Measurements from ENCODE around the gene SEMA3G. TPM values are rescaled to one million over a fixed set of nuclear protein-coding genes. Genes with fewer than 3 reads are reported as not detected.

Gene SEMA3G
- total and polyA plus RNA-seq, 2 experiments from 2014 or later: 0.47 to 2.5 TPM

DNA sequence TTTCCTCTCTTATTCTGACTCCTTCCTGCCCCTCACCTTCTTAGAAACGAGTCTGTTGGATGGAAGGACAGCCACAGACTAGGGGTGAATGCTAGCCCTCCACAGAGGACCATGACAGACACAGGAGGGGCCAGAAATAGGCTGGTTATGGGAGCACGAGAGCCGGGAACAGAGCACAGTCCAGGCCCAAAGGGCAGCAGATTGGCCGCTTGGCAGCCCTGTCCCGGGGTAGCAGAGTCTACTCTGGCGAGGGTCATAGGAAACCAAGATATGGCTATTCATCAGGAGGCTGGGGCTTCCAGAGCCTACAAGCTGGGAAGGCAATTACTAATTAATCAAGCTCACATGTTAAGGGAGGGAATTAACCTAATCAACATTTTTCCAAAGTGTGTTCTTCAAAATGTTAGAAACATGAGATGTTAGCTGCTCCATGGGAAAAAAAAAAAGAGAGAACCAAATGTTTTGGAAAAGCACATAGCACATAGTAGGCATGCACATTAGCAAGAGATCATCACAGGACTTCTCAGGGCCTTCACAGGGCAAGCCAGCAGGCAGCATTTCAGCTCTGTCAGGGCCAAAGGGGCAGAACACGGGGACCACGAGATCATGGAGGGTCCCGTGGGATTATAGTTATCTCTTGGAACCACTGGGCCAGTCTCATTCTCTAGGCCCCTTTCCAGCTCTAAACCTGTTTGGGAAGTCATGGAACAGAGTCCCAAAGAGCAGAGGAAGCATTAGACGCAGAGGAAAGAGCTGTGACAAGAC lies 13.3 kb downstream of the SEMA3G start:
- H4K20me1 ChIP-seq (replicated peaks; ENCODE audit: insufficient read depth): no peaks in the 10 kb centered on the region
- no peak overlapping the region for H3K4me2 ChIP-seq
- no peak overlapping the region for H3K4me3 ChIP-seq
- no peaks in the 10 kb centered on the region for H3K4me1 ChIP-seq (ENCODE audit: insufficient read depth)
- ATAC-seq: no peak
- Mint-ChIP-seq H3K4me1 (peaks cover 11% of the 10 kb centered on the region), H3K27me3 (ENCODE audit: insufficient read depth, low read depth, poor library complexity) (peaks cover 7% of the 10 kb centered on the region), H3K36me3 (ENCODE audit: low read depth) (no peaks in the 10 kb centered on the region), H3K4me3 (no peak overlapping the region), H3K27ac (no peak overlapping the region; the same call in 1 of the 2 replicates), H3K9me3 (no peaks in the 10 kb centered on the region)
- no peaks in the 10 kb centered on the region for H3F3A ChIP-seq (replicated peaks; ENCODE audit: low read depth)
- H3K79me2 ChIP-seq (replicated peaks; ENCODE audit: insufficient read depth): no peaks in the 10 kb centered on the region
- H3K27me3 ChIP-seq (ENCODE audit: insufficient read depth): no peaks in the 10 kb centered on the region
- H3K27ac ChIP-seq (ENCODE audit: low read depth): no peak overlapping the region
- DNase-seq (ENCODE audit: low spot score): no peak
- TF ChIP-seq POLR2AphosphoS5 (IDR thresholded peaks at IDR 0.05; ENCODE audit: low read depth): no peak
- TF ChIP-seq, protein P1, sequence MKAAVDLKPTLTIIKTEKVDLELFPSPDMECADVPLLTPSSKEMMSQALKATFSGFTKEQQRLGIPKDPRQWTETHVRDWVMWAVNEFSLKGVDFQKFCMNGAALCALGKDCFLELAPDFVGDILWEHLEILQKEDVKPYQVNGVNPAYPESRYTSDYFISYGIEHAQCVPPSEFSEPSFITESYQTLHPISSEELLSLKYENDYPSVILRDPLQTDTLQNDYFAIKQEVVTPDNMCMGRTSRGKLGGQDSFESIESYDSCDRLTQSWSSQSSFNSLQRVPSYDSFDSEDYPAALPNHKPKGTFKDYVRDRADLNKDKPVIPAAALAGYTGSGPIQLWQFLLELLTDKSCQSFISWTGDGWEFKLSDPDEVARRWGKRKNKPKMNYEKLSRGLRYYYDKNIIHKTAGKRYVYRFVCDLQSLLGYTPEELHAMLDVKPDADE (IDR thresholded peaks at IDR 0.05): no peak
- no peak for TF ChIP-seq EZH2 (IDR thresholded peaks at IDR 0.05; ENCODE audit: low read depth, unreplicated experiment)
- TF ChIP-seq ZNF331 (CRISPR knock-in tag; IDR thresholded peaks at IDR 0.05; ENCODE audit: low read depth): no peak
- no peak for TF ChIP-seq EZH2phosphoT487 (IDR thresholded peaks at IDR 0.05; ENCODE audit: unreplicated experiment)
- H2AFZ ChIP-seq: no peak overlapping the region
- H3K36me3 ChIP-seq (ENCODE audit: insufficient read depth): no peaks in the 10 kb centered on the region
- H3K9me2 ChIP-seq (ENCODE audit: insufficient read depth): no peaks in the 10 kb centered on the region

DNA sequence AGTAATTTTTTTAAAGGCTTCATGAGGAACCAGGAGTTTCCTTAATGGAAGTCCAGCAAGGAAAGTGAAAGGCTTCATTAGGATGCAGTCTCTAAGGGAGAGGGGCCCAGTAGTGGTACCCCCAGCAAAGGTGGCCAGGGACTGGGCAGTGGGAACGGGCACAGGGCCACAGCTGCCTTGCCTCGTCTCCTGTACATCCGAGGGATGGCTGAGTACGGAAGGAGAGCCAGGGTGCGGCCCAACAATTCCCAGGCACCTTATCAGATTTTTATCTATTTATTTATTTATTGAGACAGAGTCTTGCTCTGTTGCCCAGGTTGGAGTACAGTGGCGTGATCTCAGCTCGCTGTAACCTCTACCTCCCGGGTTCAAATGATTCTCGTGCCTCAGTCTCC lies 14.5 kb downstream of the SEMA3G start:
- Histone ChIP-seq H3F3A (replicated peaks; ENCODE audit: low read depth) (no peaks in the 10 kb centered on the region), H3K4me3 (no peak overlapping the region), H2AFZ (no peak overlapping the region), H3K27ac (ENCODE audit: low read depth) (no peak overlapping the region), H3K4me1 (ENCODE audit: insufficient read depth) (no peaks in the 10 kb centered on the region), H3K9me2 (ENCODE audit: insufficient read depth) (no peaks in the 10 kb centered on the region), H3K36me3 (ENCODE audit: insufficient read depth) (no peaks in the 10 kb centered on the region), H3K79me2 (replicated peaks; ENCODE audit: insufficient read depth) (no peaks in the 10 kb centered on the region), H3K27me3 (ENCODE audit: insufficient read depth) (no peaks in the 10 kb centered on the region), H4K20me1 (replicated peaks; ENCODE audit: insufficient read depth) (no peaks in the 10 kb centered on the region), H3K4me2 (no peak overlapping the region)
- Mint-ChIP-seq H3K27me3 (ENCODE audit: insufficient read depth, low read depth, poor library complexity) (peaks cover 5% of the 10 kb centered on the region), H3K9me3 (no peaks in the 10 kb centered on the region), H3K36me3 (ENCODE audit: low read depth) (no peaks in the 10 kb centered on the region), H3K4me1 (peaks cover 11% of the 10 kb centered on the region), H3K4me3 (no peak overlapping the region), H3K27ac (no peak overlapping the region)
- no peak for ATAC-seq
- DNase-seq (ENCODE audit: low spot score): no peak
- no peak for TF ChIP-seq JUNB (IDR thresholded peaks at IDR 0.05; ENCODE audit: unreplicated experiment)
- no peak for TF ChIP-seq NANOG (IDR thresholded peaks at IDR 0.05; ENCODE audit: borderline replicate concordance)
- TF ChIP-seq, protein P1 (IDR thresholded peaks at IDR 0.05): no peak
- TF ChIP-seq EZH2phosphoT487 (IDR thresholded peaks at IDR 0.05; ENCODE audit: unreplicated experiment): no peak
- TF ChIP-seq, protein P2, sequence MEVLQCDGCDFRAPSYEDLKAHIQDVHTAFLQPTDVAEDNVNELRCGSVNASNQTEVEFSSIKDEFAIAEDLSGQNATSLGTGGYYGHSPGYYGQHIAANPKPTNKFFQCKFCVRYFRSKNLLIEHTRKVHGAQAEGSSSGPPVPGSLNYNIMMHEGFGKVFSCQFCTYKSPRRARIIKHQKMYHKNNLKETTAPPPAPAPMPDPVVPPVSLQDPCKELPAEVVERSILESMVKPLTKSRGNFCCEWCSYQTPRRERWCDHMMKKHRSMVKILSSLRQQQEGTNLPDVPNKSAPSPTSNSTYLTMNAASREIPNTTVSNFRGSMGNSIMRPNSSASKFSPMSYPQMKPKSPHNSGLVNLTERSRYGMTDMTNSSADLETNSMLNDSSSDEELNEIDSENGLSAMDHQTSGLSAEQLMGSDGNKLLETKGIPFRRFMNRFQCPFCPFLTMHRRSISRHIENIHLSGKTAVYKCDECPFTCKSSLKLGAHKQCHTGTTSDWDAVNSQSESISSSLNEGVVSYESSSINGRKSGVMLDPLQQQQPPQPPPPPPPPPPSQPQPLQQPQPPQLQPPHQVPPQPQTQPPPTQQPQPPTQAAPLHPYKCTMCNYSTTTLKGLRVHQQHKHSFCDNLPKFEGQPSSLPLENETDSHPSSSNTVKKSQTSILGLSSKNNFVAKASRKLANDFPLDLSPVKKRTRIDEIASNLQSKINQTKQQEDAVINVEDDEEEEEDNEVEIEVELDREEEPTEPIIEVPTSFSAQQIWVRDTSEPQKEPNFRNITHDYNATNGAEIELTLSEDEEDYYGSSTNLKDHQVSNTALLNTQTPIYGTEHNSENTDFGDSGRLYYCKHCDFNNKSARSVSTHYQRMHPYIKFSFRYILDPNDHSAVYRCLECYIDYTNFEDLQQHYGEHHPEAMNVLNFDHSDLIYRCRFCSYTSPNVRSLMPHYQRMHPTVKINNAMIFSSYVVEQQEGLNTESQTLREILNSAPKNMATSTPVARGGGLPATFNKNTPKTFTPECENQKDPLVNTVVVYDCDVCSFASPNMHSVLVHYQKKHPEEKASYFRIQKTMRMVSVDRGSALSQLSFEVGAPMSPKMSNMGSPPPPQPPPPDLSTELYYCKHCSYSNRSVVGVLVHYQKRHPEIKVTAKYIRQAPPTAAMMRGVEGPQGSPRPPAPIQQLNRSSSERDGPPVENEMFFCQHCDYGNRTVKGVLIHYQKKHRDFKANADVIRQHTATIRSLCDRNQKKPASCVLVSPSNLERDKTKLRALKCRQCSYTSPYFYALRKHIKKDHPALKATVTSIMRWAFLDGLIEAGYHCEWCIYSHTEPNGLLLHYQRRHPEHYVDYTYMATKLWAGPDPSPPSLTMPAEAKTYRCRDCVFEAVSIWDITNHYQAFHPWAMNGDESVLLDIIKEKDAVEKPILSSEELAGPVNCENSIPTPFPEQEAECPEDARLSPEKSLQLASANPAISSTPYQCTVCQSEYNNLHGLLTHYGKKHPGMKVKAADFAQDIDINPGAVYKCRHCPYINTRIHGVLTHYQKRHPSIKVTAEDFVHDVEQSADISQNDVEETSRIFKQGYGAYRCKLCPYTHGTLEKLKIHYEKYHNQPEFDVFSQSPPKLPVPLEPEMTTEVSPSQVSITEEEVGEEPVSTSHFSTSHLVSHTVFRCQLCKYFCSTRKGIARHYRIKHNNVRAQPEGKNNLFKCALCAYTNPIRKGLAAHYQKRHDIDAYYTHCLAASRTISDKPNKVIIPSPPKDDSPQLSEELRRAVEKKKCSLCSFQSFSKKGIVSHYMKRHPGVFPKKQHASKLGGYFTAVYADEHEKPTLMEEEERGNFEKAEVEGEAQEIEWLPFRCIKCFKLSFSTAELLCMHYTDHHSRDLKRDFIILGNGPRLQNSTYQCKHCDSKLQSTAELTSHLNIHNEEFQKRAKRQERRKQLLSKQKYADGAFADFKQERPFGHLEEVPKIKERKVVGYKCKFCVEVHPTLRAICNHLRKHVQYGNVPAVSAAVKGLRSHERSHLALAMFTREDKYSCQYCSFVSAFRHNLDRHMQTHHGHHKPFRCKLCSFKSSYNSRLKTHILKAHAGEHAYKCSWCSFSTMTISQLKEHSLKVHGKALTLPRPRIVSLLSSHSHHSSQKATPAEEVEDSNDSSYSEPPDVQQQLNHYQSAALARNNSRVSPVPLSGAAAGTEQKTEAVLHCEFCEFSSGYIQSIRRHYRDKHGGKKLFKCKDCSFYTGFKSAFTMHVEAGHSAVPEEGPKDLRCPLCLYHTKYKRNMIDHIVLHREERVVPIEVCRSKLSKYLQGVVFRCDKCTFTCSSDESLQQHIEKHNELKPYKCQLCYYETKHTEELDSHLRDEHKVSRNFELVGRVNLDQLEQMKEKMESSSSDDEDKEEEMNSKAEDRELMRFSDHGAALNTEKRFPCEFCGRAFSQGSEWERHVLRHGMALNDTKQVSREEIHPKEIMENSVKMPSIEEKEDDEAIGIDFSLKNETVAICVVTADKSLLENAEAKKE (CRISPR knock-in tag; IDR thresholded peaks at IDR 0.05): no peak
- TF ChIP-seq, protein P3, sequence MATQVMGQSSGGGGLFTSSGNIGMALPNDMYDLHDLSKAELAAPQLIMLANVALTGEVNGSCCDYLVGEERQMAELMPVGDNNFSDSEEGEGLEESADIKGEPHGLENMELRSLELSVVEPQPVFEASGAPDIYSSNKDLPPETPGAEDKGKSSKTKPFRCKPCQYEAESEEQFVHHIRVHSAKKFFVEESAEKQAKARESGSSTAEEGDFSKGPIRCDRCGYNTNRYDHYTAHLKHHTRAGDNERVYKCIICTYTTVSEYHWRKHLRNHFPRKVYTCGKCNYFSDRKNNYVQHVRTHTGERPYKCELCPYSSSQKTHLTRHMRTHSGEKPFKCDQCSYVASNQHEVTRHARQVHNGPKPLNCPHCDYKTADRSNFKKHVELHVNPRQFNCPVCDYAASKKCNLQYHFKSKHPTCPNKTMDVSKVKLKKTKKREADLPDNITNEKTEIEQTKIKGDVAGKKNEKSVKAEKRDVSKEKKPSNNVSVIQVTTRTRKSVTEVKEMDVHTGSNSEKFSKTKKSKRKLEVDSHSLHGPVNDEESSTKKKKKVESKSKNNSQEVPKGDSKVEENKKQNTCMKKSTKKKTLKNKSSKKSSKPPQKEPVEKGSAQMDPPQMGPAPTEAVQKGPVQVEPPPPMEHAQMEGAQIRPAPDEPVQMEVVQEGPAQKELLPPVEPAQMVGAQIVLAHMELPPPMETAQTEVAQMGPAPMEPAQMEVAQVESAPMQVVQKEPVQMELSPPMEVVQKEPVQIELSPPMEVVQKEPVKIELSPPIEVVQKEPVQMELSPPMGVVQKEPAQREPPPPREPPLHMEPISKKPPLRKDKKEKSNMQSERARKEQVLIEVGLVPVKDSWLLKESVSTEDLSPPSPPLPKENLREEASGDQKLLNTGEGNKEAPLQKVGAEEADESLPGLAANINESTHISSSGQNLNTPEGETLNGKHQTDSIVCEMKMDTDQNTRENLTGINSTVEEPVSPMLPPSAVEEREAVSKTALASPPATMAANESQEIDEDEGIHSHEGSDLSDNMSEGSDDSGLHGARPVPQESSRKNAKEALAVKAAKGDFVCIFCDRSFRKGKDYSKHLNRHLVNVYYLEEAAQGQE (IDR thresholded peaks at IDR 0.05; ENCODE audit: unreplicated experiment): no peak

All from GM23338 (cell line).